Progenitor cell of endocrine pancreas (in vitro differentiated cells): Measurements from ENCODE around the gene HTR3D. TPM values are rescaled to one million over a fixed set of nuclear protein-coding genes. Genes with fewer than 3 reads are reported as not detected.

Experiments used
- DNase-seq: peaks from one replicate; pipeline ENCODE4 v3.0.0; 2021; ENCODE audit warnings: low spot score; ENCODE audit not compliant: unreplicated experiment
- H3K27ac Mint-ChIP-seq: 2 replicates; pipeline ENCODE4 v1.8.0; 2021; ENCODE audit warnings: mild to moderate bottlenecking, moderate library complexity, mixed read lengths
- H3K27me3 Mint-ChIP-seq: 2 replicates; pipeline ENCODE4 v1.8.0; 2021; ENCODE audit warnings: mixed read lengths
- H3K36me3 Mint-ChIP-seq: 2 replicates; pipeline ENCODE4 v1.8.0; 2022; ENCODE audit warnings: mixed read lengths; ENCODE audit not compliant: insufficient read depth
- H3K4me1 Mint-ChIP-seq: 2 replicates; pipeline ENCODE4 v1.8.0; 2021; ENCODE audit warnings: low read depth, mixed read lengths
- H3K4me3 Mint-ChIP-seq: 2 replicates; pipeline ENCODE4 v1.8.0; 2021; ENCODE audit warnings: low read depth, mild to moderate bottlenecking, moderate library complexity, mixed read lengths
- H3K9me3 Mint-ChIP-seq: 2 replicates; pipeline ENCODE4 v1.8.0; 2021; ENCODE audit warnings: low read depth, mixed read lengths
- CTCF ChIP-seq: fragments of 200-600 bp; sonication (generic); IDR thresholded peaks from one replicate; pipeline ENCODE4 v1.5.0; 2021; ENCODE audit warnings: antibody characterized with exemption, mild to moderate bottlenecking; ENCODE audit not compliant: unreplicated experiment
- total RNA-seq: library from RNA; stranded (reverse); gene quantifications from 2 replicates; pipeline ENCODE4 v1.2.1, GENCODE V29; 2021

Gene HTR3D
- total RNA-seq, 1 donor from 2014 or later = not detected

- no peaks in the 10 kb centered on the region for H3K4me1 Mint-ChIP-seq
- DNase-seq = no peak
- H3K27me3 Mint-ChIP-seq = peaks cover 4% of the 10 kb centered on the region
- TF ChIP-seq CTCF = no peak
- H3K36me3 Mint-ChIP-seq = no peaks in the 10 kb centered on the region
- no peaks in the 10 kb centered on the region for H3K9me3 Mint-ChIP-seq
- H3K27ac Mint-ChIP-seq = no peak overlapping the region
- no peak overlapping the region for H3K4me3 Mint-ChIP-seq
Observed at GRCh38 chr3:184042617-184043016, 11.1 kb downstream of the HTR3D start.

- Mint-ChIP-seq H3K4me1 (no peaks in the 10 kb centered on the region), H3K27ac (no peak overlapping the region), H3K36me3 (no peaks in the 10 kb centered on the region), H3K27me3 (peaks cover 8% of the 10 kb centered on the region), H3K9me3 (no peaks in the 10 kb centered on the region), H3K4me3 (no peak overlapping the region)
- no peak for TF ChIP-seq CTCF
- no peak for DNase-seq
Observed at GRCh38 chr3:184045995-184046394, 14.5 kb downstream of the HTR3D start.

- no peak for DNase-seq
- no peak overlapping the region for H3K4me3 Mint-ChIP-seq
- H3K27ac Mint-ChIP-seq = no peak overlapping the region
- H3K27me3 Mint-ChIP-seq = peaks cover 30% of the 10 kb centered on the region
- H3K4me1 Mint-ChIP-seq = no peaks in the 10 kb centered on the region
- no peak for TF ChIP-seq CTCF
- H3K36me3 Mint-ChIP-seq = no peaks in the 10 kb centered on the region
- no peaks in the 10 kb centered on the region for H3K9me3 Mint-ChIP-seq
Observed at GRCh38 chr3:184050217-184050847, 18.8 kb downstream of the HTR3D start.

GRCh38 chr3:184052767-184053166 lies 21.2 kb downstream of the HTR3D start, which contains the start of gene HTR3C:
Gene HTR3C (plus strand): TSS chr3:184053047. CDS start chr3:184053081, 34 bp downstream.
- Mint-ChIP-seq H3K9me3 (no peaks in the 10 kb centered on the region), H3K4me1 (no peaks in the 10 kb centered on the region), H3K4me3 (no peak within 1 kb of the TSS), H3K27ac (no peak within 1 kb of the TSS), H3K27me3 (peaks cover 32% of the 10 kb centered on the region), H3K36me3 (no peaks in the 10 kb centered on the region)
- DNase-seq = no peak
- no peak for TF ChIP-seq CTCF

- Mint-ChIP-seq H3K27me3 (peaks cover 18% of the 10 kb centered on the region), H3K4me1 (no peaks in the 10 kb centered on the region), H3K27ac (no peak overlapping the region), H3K9me3 (no peaks in the 10 kb centered on the region), H3K36me3 (no peaks in the 10 kb centered on the region), H3K4me3 (no peak overlapping the region)
- DNase-seq = no peak
- TF ChIP-seq CTCF = no peak
Observed at GRCh38 chr3:184058029-184058428, 26.5 kb downstream of the HTR3D start.
